Measurements from ENCODE around the gene PADI4.
"Not testable (repeated sequence)": the region's sequence is repeated elsewhere in the genome, so short reads cannot be mapped to it uniquely, and the experiment has no call there.

Gene PADI4

DNA sequence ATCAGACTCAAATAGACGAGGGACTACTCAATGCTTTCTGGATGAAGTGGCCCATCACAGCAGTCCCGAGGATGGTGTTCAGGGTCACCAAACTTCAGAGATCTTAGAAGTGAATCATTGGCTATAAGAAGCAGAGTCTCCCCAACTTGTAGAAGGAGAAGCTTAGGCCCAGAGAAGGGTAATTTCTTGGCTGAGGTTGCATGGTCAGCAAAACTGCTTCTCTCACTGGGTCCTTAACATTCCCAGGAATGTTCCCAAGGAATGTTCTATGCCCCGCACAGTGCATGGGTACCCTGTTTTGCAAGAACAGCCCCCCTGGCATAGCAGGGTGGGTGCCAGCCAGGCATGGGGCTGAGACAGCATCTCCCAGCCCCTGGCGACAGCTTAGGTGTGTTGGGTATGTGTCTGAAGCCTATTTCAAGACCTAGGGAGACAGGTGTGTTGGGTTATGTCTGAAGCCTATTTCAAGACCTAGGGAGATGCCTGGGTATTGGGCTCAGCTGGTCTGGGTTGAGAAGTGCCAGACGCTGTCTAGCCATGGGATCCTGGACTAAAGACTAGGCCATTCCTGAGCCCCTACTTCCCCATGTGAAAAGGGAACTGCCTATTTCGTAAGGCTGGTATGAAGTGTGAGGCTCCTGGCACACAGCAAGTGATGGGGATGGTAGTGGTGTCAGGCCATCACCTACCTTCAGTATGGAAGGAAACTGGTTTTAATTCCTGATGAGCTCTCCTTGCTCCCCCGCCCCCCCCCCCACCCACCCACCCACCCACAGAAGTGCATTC, 90.1 kb downstream of the PADI4 start:
- no peak for DNase-seq

DNA sequence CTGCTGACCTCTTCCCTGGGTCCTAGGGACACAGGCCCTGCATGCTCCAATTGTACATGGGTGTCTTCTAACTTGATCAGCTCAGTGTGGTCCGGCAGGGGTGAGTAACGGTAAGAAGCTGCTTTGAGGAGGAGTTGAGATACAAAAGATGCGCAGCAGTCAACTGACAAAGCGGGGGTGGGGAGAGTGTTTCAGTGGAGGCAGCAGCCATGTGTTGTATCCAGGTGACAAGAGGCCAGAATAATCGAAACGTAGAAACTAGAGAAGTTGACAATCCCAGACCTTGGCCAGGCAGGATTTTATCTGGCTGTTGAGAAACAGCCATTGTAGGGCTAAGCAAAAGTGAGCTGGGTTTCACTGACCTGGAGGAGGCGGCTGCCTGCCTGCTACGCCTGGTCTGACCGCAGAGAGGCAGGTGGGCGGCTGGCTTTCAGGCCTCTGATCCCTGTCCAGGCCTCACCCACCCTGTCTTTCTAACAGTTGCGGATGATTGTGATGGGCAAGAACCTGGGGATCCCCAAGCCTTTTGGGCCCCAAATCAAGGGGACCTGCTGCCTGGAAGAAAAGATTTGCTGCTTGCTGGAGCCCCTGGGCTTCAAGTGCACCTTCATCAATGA, 92.8 kb downstream of the PADI4 start:
- DNase-seq, result no peak

DNA sequence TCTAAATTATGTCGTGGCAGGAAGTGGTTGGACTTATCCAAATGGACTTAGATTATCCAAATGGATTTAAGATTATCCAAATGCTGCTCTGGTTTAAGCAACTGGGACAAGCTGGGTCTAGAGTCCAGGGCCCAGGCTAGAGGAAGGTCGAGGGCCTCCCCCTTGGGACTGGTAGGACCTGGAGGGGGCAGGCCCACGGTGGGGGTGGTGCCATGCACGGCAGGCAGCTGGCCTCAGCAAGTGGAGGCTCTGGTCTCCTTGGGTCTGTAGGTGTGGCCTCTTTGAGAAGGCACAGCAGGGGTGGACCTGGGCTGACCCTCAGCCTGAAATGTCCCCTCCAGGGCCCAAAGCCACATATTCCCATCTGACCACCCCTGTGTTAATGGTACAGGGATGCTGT, 93.8 kb downstream of the PADI4 start:
- DNase-seq, result no peak

DNA sequence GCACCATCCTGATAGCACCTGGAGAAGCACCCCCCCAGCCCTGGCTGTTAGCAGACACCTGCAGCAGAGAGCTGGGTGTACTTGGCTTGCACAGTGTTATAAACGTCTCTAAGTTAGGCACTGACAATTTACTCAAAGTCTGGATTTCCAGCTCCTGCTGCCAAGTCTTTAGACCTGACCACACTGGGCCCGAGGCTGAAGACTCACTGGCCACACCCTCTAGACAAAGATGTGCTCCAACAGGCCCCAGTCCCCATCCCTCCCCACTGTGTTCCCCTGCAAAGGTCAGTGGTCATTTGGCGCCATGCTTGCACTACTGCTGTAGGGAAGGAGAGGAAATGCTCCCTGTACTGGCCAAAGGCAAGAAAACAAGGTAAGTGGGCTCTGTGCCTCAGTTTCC, 95.1 kb downstream of the PADI4 start:
- DNase-seq, result no peak

DNA sequence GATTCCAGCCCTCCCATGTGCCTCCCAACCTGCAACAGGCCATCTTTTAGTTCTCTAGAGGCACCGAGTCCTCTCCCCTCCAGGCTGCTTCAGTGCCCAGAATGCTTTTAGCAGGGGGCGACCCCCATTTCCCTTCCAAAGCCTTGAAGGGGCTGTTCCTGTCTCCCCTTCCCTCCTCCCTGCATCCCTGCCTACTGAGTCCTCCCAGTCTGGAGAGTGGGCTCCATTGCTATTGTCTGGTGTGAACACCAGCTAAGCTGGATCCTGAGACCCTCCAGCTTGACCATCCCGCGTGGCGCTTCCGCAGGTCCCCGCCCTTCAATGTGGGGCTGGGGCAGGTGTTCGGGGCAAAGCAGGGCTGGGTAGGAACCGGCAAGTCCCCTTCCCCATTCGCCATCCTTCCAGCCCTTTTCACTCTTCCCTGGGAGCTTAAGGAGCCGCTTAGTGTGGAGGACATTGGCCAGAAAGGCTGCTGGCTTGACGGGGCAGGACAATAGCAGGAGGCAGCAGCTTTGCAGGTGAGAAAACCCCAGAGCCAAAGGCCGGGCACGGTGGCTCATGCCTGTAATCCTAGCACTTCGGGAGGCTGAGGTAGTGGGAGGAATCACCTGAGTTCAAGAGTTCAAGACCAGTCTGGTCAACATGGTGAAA, 96.2 kb downstream of the PADI4 start:
- DNase-seq, result no peak

DNA sequence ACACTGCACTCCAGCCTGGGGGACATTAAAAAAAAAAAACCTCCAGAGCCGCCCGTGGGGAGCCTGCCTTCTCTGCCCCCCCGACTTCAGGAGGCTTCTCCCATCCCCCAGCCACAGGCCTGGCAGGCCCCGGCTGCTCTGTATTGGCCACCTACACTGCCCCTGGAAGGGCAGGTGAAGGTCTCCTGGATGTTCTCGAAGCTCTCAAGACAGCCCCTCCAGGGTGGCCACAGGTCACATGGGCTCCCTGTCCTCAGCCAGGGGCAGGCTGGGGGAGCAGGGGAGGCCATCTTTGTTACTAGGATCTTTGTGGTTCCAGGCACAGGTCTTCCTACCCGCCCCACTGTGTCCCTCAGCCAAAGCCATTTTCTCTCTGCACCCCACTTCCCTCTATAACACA, 96.8 kb downstream of the PADI4 start:
- no peak for DNase-seq

DNA sequence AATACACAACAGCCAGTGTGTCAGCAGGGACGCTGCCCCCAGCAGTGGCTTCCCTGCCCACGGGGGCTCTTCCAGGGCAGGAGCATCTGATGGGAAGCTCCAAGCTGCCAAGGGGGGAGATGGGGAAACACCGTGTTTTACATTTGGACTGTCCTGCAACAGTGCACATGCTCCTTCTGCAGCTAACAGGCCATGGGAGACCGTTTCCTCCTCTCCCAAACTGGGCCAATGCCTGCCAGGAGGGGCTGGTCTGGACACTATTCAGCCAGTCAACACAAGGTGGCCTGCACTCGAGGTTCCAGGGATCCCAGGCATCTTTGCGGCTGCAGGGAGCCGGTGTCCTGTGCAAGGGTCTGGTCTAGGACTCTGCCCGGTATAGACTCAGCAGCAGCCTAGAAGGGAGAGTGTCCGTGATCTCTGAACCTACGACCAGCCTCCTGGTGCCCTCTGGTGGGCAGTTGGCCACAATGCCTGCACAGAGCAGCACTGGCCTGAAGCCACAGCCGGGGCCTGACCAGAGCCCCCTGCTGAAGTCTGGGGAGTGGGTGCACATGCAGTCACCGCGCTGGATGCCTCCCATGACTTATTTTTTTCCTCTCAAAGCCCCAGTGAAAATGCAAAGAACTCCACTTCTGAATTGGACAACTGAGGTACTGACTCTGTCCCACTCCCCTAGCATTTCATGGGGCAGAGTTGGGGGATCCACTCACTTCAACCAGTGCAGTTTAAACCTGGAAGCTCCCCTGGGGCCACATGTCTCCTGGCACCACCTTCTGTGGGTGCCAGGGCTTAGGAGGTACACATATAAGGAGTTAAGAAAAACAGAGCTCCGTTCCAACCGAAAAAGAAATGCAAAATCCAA, 98.1 kb downstream of the PADI4 start:
- DNase-seq, result peak; percentile 49

DNA sequence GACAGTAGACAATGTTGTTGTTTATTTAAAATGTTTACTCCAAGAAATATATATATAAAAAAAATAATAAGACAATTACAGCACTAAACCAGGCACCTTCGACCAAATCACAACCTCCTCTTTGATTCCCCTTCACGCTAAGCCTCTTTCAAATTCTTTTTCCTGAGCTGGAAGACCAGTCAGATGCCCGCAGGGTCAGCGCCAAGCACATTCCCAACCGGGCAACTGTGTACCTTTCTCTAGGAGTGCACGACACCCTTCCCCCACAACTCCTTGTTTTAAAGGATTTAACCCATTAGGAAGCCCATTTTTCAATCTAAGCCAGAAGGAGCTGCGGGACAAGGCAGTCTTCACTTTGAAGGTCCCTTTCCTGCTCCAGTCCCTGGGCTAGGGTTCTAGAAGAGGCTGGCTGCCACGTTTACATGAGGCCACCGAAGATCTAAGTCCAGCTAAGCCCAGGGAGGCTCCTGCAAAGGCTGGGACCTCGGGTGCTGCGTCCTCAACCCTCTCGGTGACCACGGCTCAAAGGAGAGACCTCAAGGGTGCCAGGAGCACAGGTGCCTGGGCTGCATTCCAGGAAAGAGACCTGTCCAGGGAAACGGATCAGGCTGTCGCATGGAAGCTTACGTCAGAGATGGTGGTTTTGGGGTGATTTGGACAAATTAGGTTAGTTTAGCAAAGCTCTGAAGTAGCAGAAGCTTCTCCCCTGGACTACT, 98.9 kb downstream of the PADI4 start:
- not testable (repeated sequence) for DNase-seq

DNA sequence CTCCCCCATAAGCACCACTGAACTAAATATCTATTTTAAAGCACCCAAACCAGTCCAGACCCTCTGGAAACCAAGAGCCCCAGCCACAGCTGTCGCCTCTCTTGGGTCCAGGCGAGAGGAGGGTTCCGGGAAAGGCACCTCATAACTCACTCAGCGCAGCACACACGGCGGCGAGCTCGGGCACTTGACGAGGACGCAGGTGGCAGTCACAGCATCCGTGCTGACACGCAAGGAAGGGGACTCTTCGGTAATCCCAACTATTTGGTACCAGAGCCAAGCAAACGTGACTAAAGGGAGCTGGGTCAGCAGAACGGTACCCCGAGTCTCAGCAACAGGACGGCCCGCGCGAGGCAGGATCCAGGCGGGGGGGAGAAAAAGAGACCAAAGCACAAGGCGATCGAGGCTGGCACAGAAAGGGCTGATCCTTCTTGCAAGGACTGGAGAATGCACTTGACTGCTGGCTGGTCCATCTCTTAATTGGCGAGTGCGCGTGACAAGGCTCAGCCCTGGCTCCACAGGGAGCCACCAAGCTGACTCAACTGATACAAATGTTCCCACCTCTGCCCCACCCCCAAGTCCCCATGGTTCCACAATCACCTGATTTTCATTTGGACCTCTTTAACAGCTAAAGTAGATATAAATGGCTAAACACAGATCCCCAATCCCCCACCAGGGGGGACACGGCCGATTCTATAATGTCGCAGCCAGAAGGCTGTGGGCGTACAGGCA, 100.0 kb downstream of the PADI4 start:
- not testable (repeated sequence) for DNase-seq

DNA sequence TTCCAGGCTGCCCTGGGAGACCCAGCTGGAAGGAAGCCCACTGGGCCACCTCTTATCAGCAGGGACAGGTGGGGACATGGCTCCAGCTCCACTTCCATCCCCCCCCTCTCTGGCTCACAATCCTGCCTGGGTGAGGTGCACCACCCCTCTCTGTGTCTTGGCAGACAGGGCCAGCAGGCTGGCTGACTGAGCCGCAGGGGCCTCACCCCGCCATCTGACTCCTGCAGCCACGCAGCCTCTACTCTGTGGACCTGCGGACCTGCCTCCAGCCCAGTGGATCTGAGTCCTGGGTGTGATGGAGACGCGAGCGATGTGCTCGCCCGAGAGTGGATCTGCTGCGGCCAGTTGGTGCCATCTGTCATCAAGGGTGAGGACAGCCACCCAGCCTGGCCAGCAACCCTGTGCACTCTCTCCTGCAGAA, 101.4 kb downstream of the PADI4 start:
- no peak for DNase-seq

DNA sequence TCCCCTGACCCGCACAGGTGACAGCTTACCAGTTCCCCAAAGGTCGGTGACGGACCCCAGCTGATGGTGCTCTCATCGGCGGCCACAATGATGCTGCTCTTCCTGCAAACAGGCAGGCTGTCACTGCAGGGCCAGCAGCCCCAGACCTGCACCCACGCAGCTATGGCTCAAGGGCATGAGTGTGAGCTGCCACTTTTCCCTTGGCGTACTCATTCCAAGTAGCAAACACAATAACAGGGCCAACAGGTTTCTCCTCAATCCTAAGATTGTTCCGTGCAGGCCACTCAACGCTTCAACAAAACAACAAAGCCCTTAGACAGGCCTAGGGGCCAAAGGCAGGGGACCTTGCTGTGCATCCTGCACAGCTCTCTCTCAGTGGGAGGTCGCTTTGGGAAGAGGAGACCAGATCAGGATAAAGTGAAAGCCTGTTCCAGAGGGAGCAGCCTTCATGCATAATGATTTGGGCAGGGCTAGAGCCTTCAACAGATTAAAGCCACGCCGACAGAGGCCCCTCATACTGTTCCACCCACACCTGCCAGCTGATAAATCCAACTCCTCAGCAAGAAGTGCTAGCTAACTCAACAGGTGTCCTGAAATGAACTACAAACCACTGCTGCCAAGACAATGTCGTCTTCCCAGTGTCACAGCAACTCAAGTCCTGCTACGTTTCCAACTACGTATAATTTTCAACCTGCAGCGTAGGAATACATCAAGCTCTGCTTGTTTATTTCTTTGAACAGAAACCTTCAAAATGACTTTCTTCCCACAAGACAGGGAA, 104.3 kb downstream of the PADI4 start:
- DNase-seq, result no peak

All from activated CD4-positive, alpha-beta T cell treated with anti-CD3 and anti-CD28 coated beads, Interleukin-2, amount 50 U/mL, for 1 hour (primary cell).